ENCODE data around the gene WDR27.

WDR27 gene

DNA sequence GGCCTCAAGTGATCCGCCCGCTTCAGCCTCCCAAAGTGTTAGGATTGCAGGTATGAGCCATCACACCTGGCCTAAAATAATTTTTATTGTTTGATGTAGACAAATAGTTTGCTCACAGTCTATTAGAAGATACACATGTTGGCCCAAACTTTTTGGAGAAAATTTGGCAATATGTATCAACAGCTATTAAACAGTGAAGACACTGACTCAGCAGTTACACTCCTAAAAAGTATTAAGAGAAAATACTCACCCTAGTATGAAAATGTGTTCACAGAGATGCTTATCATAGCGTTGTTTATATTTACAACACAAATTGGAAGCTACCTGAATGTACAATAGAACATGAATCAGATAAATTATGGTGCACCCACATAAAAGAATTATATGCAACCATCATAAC lies 173.1 kb downstream of the WDR27 start:
- Histone ChIP-seq H3K36me3 (replicated peaks; ENCODE audit: insufficient read depth, low read length) (no peaks in the 10 kb centered on the region), H3K79me2 (ENCODE audit: low read length) (no peaks in the 10 kb centered on the region), H3K9ac (ENCODE audit: low read length) (no peak overlapping the region), H3K4me1 (ENCODE audit: low read length) (no peaks in the 10 kb centered on the region), H3K4me2 (ENCODE audit: low read depth, low read length) (no peak overlapping the region), H3F3A (ENCODE audit: insufficient read depth, low read length) (no peaks in the 10 kb centered on the region), H3K27ac (ENCODE audit: low read length) (no peak overlapping the region), H3K27me3 (replicated peaks; ENCODE audit: insufficient read depth, low read length) (no peaks in the 10 kb centered on the region), H3K4me3 (ENCODE audit: low read length) (no peak overlapping the region), H3K9me3 (replicated peaks; ENCODE audit: insufficient read depth, low read length) (no peaks in the 10 kb centered on the region), H2AFZ (ENCODE audit: low read length) (no peak overlapping the region), H4K20me1 (ENCODE audit: insufficient read depth, low read length) (no peaks in the 10 kb centered on the region), H3K9me2 (replicated peaks; ENCODE audit: insufficient read depth, low read length) (no peaks in the 10 kb centered on the region)
- DNase-seq = no peak
- TF ChIP-seq EZH2phosphoT487 (IDR thresholded peaks at IDR 0.05; ENCODE audit: low read length) = no peak
- TF ChIP-seq EZH2 (optimal IDR thresholded peaks at IDR 0.05; ENCODE audit: low read depth, low read length) = no peak
- TF ChIP-seq, protein P1, sequence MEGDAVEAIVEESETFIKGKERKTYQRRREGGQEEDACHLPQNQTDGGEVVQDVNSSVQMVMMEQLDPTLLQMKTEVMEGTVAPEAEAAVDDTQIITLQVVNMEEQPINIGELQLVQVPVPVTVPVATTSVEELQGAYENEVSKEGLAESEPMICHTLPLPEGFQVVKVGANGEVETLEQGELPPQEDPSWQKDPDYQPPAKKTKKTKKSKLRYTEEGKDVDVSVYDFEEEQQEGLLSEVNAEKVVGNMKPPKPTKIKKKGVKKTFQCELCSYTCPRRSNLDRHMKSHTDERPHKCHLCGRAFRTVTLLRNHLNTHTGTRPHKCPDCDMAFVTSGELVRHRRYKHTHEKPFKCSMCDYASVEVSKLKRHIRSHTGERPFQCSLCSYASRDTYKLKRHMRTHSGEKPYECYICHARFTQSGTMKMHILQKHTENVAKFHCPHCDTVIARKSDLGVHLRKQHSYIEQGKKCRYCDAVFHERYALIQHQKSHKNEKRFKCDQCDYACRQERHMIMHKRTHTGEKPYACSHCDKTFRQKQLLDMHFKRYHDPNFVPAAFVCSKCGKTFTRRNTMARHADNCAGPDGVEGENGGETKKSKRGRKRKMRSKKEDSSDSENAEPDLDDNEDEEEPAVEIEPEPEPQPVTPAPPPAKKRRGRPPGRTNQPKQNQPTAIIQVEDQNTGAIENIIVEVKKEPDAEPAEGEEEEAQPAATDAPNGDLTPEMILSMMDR (IDR thresholded peaks at IDR 0.05; ENCODE audit: low read length) = no peak

DNA sequence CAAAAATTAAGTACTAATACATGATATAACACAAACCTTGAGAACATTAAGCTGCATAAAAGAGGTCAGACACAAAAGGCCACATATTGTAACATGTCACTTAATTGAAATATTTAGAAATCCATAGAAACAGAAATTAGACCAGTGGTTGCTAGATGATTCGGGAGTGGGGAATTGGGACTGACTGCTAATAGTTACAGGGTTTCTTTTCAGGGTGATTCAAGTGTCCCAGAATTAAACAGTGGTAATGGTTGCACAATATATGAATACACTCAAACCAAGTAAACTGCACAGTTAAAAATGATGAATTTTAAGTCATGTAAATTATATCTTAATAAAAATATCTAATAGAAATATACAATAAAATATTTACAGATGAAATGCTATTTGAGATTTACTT lies 174.5 kb downstream of the WDR27 start:
- Histone ChIP-seq H3K4me3 (ENCODE audit: low read length) (no peak overlapping the region), H2AFZ (ENCODE audit: low read length) (no peak overlapping the region), H3F3A (ENCODE audit: insufficient read depth, low read length) (no peaks in the 10 kb centered on the region), H3K9me3 (replicated peaks; ENCODE audit: insufficient read depth, low read length) (no peaks in the 10 kb centered on the region), H3K27ac (ENCODE audit: low read length) (no peak overlapping the region), H3K9me2 (replicated peaks; ENCODE audit: insufficient read depth, low read length) (no peaks in the 10 kb centered on the region), H3K27me3 (replicated peaks; ENCODE audit: insufficient read depth, low read length) (no peaks in the 10 kb centered on the region), H3K79me2 (ENCODE audit: low read length) (no peaks in the 10 kb centered on the region), H3K4me1 (ENCODE audit: low read length) (no peaks in the 10 kb centered on the region), H3K4me2 (ENCODE audit: low read depth, low read length) (no peak overlapping the region), H3K36me3 (replicated peaks; ENCODE audit: insufficient read depth, low read length) (no peaks in the 10 kb centered on the region), H4K20me1 (ENCODE audit: insufficient read depth, low read length) (no peaks in the 10 kb centered on the region), H3K9ac (ENCODE audit: low read length) (no peak overlapping the region)
- no peak for TF ChIP-seq EZH2 (optimal IDR thresholded peaks at IDR 0.05; ENCODE audit: low read depth, low read length)
- TF ChIP-seq, protein P1 (IDR thresholded peaks at IDR 0.05; ENCODE audit: low read length) = no peak
- DNase-seq = no peak

DNA sequence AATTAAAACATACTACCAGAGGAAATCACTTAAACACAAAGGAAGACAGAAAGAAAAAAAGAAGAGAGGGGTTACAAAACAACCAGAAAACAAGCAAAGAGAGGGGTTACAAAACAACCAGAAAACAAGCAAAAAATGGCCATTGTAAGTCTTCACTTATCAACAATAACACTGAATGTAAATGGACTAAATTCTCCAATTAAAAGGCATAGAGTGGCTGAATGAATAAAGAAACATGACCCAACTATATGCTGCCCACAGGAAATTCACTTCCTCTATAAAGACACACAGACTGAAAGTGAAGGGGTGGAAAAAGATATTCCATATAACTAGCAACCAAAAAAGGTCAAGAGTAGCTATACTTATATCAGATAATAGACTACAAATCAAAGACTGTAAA lies 180.0 kb downstream of the WDR27 start:
- no peaks in the 10 kb centered on the region for H3F3A ChIP-seq (ENCODE audit: insufficient read depth, low read length)
- H3K36me3 ChIP-seq (replicated peaks; ENCODE audit: insufficient read depth, low read length) = no peaks in the 10 kb centered on the region
- no peak overlapping the region for H3K4me3 ChIP-seq (ENCODE audit: low read length)
- no peaks in the 10 kb centered on the region for H4K20me1 ChIP-seq (ENCODE audit: insufficient read depth, low read length)
- no peak overlapping the region for H3K27ac ChIP-seq (ENCODE audit: low read length)
- no peak for TF ChIP-seq EZH2 (optimal IDR thresholded peaks at IDR 0.05; ENCODE audit: low read depth, low read length)
- no peak for TF ChIP-seq EZH2phosphoT487 (IDR thresholded peaks at IDR 0.05; ENCODE audit: low read length)
- TF ChIP-seq, protein P1 (IDR thresholded peaks at IDR 0.05; ENCODE audit: low read length) = no peak
- no peaks in the 10 kb centered on the region for H3K27me3 ChIP-seq (replicated peaks; ENCODE audit: insufficient read depth, low read length)
- no peak overlapping the region for H3K9ac ChIP-seq (ENCODE audit: low read length)
- no peak for DNase-seq
- H3K9me2 ChIP-seq (replicated peaks; ENCODE audit: insufficient read depth, low read length) = no peaks in the 10 kb centered on the region
- no peaks in the 10 kb centered on the region for H3K4me1 ChIP-seq (ENCODE audit: low read length)
- no peak overlapping the region for H3K4me2 ChIP-seq (ENCODE audit: low read depth, low read length)
- H2AFZ ChIP-seq (ENCODE audit: low read length) = no peak overlapping the region
- no peaks in the 10 kb centered on the region for H3K79me2 ChIP-seq (ENCODE audit: low read length)
- no peaks in the 10 kb centered on the region for H3K9me3 ChIP-seq (replicated peaks; ENCODE audit: insufficient read depth, low read length)
